ENCODE measurements around the gene ADSS1.

Gene ADSS1

DNA sequence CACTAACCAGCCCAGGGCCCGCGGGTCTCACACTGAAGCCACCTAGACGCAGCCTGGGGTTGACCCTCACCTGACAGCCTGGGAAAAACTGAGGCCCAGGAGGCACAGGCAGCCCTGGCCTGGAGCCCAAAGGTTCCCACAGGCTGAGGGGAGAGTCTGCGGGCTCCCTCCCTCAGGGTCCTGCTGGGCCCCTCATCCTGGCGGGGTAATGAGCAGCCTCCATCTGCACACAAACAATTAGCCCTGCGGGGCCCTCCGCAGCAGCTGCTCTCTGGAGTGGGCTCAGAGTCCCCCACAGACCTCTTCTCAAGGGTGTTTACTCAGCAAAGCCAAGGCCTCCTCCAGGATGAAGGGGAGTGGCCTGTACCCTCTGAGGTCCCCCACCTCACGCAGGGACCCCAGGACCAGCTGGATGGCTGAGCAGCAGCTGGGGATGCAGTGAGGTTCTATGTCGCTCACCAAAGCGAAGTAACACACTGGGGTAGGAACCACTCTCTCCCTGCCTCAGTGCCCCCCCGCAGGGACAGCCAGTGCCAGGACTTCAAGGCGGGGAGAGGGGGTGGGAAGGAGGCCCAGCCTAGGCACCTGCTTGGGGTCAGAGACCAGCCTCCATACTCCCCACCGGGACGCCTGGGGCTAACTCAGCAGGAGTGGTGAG is 64.3 kb downstream of the ADSS1 start:
- no peak overlapping the region for H3K27ac ChIP-seq
- no peak for DNase-seq (ENCODE audit: low read depth, low spot score)

DNA sequence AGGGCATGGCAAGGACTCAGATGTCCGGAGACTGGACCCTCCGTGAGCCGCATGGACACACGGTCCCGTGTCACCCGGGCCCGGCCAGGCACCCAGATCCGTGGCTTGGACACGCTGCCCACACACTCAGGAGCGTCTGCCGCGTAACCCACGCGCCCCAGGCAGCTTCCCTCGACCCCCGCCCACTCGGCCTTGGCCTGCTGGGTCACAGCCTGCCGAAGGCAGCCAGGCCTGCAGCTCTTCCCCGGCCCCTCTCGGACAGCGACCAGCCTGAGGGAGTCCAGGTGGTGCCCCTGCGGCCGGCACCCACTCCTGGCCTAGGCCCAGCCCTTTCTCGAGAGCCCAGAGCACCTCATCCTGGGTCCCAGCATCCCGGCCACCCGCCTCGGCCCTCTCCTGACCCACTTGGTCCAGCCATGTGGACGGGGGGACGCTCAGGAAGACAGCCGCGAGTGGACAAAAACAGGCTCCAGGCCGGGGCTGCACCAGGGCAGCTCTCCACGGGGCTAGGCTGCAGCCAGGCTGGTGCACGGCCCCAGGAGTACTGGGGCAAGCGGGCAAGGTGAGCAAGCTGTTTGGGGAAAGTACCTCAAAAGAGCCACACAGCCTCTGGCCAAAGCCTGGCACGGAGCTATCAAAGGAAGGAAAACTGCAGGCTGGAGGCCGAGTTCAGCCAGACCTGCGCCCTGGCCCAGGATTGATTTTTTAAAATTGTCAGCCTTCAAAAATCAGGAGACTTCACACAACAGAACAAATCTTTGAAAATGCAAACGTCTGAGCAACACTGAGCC is 65.0 kb downstream of the ADSS1 start:
- no peak for DNase-seq (ENCODE audit: low read depth, low spot score)
- no peak overlapping the region for H3K27ac ChIP-seq

DNA sequence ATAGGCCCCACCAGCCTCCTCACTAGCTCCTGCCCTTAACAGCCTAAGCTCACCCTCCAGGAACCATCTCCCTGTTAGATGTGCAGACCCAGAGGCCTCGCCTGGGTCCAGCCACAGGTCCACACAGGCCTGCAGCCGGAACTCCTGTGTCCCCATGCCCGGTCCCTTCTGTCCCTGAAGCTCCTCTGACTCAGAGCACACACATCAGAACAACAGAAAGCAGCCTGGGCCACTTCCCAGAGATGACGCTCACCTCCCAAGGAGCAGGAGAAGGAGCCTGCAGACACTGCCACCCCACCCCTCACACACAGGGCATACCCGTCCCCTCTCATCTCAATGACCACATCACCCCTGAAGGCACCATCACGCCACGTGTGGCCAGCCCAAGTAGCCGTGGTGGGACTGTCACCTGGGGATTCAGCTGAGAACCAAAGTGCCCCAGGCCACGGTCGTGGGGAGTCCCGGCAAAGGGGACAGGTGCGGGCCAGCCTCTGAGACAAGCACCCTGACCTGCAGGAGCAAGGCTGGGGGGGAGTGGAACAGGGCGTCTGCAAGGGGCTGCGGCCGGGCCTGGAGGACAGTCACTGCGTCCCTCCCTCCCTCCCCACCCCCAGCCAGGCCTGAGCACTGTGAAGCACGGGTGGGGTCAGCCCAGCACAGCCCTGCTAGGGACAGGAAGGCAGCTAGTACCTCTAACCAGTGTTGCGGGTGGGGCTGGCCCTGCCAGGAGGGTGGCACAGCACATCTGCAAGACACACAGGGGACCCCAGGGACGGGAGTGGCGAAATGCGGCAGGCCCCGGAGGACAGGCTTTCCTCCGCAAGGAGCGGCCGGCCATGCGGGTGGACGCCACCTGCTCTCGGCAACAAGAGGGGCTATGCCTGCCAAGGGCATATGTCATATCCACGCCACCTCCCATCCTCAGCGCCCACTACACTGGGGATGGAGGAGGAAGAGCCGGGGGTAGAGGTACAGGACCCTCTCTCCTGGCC is 66.0 kb downstream of the ADSS1 start:
- DNase-seq (ENCODE audit: low read depth, low spot score) = no peak
- H3K27ac ChIP-seq = no peak overlapping the region

DNA sequence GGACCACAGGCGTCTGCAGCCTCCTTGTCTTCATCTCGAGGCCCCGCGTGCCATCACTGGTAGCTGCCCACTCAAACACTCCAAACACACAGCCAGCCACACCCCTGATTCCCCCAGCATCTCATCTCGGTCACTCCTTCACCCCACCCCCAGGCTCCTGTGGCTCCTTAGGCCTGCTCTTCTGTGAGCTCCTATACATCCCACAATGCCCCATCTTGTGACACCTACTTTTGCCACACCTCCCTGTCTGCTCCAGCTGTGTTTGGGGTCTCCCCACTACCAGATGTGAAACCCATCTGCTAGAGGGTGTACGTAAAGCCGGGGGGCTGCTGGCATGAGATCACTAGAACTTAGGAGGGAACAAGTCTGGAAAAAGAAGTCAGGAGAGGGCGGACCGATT is 67.4 kb downstream of the ADSS1 start:
- no peak overlapping the region for H3K27ac ChIP-seq
- no peak for DNase-seq (ENCODE audit: low read depth, low spot score)

DNA sequence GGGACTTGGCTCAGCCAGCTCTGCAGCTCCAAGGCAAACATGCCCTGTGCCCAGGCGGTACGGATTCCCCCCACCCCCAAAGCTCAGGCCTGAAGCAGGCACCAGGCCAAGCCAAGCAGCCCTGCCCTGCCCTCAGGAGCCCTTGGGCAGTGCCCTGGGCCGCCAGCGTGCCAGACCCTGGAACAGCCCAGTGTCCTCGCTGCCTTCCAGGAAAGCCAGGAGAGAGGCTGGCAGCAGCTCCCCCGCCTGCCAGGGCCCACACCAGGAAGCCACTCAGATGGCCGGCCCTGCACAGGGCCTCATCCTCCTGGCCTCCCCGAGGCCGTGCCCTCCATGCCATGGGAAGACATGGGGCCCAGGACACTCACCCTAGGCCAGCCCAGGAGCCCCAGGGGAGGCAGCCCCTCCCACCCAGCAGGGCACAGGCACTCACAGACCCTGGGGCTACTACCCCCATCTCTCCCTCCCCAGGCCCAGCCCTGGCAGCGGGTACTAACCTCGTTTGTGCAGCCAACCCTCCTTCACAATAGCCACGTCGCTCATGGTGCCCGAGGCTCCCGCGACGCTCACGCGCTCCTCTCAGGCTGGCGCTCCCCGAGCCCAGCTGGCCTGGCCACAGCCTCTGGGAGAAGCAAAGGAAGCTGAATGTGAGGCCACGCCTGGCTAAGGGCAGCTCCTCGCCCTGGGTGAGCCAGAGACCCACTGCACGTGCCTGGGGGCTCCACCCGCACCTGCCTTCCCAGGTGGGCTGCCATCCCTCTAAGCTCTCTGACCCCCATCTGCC is 68.3 kb downstream of the ADSS1 start:
- DNase-seq (ENCODE audit: low read depth, low spot score) = no peak
- no peak overlapping the region for H3K27ac ChIP-seq

DNA sequence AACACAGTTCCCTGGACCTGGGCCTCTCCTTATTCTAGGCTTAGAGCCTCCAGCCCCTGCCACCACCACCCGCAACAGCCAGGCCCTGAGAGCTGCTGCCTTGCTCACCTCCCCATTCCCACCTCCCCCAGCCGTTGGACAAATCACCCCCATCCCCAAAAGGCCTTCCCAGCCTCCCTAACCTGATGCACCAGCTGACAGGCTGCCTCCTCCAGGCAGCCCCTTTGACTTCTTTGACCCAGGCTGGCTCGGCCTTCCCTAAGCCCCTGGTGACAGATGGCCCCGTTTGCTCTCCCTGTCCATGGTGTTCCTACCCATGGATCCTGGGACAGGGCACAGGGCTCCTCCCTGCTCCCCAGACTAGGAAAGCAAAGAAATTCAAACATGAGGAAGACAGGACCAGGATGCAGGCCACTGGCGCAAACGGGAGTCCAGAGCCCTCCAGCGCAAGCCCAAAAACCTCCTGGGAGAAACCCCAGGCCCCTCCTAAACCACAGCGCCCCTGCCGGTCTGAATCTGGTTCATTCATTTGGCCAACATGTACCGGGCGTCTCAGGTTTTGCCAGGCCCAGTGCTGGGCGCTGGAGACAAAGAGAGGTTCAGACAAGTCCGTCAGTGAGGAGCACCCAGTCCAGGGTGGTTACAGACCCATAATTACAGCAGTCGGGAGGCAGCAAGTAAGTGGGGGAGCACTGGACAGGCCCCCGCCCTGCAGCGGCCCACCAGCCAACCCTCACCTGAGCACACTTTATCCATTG is 69.1 kb downstream of the ADSS1 start:
- H3K27ac ChIP-seq = no peak overlapping the region
- DNase-seq (ENCODE audit: low read depth, low spot score) = no peak

DNA sequence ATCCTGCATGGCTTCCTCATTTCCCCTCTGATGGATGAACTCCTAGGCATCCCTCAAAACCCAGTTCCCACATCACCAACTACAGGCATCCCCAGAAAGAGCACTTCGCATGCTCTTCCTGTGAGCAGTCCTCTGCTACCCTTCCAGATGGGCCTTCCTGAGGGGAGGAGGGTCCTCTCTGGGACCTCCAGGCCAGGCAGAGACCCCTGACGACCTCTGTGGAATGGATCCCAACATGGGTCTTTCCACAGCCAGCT is 69.6 kb downstream of the ADSS1 start:
- no peak for DNase-seq (ENCODE audit: low read depth, low spot score)
- H3K27ac ChIP-seq = no peak overlapping the region

DNA sequence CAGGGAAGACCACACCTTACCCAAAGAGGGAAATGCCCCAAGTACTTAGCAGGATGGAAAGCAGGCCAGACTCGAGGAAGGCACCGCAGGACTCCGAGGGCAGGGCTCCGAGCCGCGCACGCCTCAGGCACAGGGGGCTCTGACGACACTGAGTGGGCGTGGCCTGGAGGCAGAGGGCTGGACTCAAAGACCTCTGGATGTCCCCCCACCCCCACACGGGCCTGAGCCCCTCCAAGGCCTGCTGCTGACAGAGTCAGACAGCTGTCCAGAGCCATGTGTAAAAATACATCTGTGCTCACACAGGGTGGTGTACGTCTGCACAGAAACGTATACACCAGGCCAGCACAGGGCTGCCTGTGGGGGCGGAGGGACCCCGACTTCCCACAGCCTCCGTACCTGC is 70.1 kb downstream of the ADSS1 start:
- DNase-seq (ENCODE audit: low read depth, low spot score) = peak; percentile 18
- peak overlapping the region; percentile 65 for H3K27ac ChIP-seq

DNA sequence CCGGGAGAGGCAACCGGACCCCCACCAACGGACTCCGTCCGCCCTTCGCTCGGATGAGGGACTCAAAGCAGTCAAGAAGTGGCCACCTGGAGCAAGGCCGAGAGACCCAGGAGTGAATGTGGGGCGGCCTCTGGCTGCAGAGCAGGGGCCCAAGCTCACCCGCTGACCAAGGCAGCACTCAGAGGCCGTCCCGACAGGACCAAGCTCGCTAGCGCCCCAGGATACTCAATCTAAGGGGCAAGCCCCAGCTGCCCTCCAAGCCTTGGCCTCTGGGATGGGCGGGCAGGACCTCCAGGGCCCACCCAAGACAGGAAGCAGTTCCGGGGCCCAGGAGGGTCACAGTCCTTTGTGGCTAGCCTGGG is 70.6 kb downstream of the ADSS1 start:
- H3K27ac ChIP-seq = peak overlapping the region; percentile 65
- DNase-seq (ENCODE audit: low read depth, low spot score) = no peak

DNA sequence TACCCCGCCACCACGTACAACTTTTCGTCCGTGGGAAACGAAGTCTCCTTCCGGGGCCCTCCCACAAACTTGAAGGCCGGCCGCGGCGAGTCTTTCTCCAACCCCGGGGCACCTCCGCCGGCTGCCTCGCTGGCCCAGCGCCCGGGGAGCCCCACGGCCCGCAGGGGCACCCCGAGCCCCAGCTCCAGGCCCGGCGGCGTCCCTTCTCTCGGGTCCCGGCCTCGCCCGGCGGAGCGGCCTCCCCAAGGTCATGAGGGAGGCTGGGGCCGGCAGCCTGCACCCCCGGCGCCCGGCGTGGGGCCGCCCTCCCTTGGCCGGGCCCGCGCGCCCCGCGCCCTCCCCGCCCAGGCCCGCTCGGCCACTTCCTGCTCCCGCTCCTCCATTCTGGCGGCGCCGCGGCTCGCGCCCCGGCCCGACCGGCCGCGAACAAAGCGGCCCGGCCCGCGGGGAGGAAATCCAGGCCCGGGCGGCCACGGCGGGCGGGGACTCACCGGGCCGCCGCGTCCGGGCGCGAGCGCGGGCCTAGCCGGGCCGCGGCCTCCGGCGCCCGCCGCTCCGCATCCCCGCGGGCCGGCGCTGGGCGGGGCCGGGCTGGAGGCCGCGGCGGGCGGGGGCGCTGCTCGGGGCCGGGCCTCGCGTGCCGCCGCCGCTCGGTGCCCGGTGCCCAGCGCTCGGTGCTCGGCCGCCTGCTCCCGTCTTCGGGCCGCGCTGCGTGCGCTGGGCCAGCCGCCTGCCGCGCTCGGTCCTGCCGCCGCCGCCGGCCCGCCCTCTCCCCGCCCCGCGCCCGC is 71.2 kb downstream of the ADSS1 start, which contains the start of gene AKT1:
Gene AKT1 (minus strand): TSS at position 756 of the 788 bp plus-strand sequence. CDS start 3,105 bp downstream, outside the sequence.
- DNase-seq (ENCODE audit: low read depth, low spot score) = no peak
- H3K27ac ChIP-seq = peak within 1 kb of the TSS; percentile 65

DNA sequence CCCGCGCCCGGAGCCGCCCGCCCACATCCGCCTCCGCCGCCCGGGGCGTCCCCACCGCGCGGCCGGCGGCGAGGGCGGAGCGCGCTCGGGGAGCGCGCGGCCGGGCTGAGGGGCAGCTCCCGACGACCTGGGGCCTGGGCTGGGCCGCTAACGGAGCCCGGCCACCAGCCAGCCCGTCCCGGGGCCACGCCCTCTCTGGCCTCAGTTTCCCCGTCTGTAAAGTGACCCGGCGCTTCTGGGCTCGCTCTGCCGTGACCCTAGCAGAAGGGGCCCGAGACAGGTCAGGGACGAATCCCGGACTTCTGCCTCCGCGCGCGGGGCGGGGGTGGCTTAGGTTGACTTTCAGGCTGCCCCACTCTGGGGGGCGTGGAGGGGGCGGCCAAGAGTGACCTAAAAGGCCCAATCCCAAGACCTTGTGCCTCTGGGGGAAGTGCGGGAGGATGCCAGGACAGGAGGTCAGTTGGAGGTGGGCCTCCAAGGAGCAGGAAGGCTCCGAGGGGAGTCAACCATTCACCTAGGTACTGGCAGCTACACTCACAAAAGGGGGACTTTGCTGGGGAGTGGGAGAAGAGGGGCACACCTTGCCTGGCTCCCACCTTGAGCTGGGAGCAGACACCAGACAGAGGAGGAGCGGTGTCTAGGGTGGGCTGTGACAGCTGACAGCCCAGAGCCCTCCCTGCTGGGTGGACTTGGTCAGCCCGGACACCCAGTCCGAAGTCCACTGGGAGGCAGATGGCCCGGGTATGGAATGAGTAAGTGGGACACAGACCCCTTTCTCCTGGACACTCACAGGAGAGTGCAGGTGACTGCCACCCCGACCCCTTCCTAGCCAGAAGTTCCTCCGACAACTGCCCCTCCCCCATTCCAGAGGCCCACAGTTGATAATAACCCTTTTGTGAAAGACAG is 72.0 kb downstream of the ADSS1 start:
- H3K27ac ChIP-seq = peak overlapping the region; percentile 65
- no peak for DNase-seq (ENCODE audit: low read depth, low spot score)

DNA sequence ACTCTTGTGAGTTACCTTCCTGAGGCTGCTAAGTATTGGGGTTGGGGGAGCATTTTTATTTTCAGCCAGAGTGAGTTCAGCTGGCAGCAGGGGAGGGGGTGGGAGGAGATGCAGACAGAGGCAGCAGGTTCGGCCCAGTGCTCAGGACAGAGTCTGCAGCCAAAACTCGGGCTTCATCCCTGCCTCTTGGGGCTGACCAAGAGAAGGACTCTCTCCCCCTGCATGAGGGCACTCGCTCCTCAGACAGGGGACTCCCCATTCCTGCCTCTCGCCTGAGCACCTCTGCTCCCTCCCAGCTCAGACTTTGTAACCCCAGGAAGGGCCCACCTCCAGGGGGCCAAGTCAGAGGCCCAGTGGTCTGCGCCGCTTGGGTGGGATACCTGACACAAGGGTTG is 72.7 kb downstream of the ADSS1 start:
- H3K27ac ChIP-seq = no peak overlapping the region
- DNase-seq (ENCODE audit: low read depth, low spot score) = no peak

Measured in epithelial cell of prostate (primary cell).